ENCODE measurements around the gene SLC38A9.

The SLC38A9 gene

DNA sequence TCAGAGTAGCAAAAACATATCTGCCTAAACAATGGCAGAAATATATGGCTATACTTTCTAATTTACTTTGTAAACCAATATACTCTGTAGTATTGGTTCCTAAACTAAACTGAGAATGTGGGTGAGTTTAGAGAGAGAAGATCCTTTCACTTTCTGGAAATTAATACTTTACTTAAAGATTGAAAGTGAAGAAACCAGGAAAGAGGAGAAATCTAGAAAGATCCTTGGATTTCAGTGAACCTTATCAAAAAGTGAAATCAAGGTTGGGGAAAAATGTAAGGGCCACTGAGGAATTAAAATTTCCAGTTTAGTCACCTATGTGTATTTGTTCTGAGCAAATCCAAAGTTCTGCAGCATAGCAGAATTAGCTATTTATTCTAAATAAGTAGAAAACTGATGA is 5.9 kb downstream of the SLC38A9 start:
- TF ChIP-seq, protein P1, sequence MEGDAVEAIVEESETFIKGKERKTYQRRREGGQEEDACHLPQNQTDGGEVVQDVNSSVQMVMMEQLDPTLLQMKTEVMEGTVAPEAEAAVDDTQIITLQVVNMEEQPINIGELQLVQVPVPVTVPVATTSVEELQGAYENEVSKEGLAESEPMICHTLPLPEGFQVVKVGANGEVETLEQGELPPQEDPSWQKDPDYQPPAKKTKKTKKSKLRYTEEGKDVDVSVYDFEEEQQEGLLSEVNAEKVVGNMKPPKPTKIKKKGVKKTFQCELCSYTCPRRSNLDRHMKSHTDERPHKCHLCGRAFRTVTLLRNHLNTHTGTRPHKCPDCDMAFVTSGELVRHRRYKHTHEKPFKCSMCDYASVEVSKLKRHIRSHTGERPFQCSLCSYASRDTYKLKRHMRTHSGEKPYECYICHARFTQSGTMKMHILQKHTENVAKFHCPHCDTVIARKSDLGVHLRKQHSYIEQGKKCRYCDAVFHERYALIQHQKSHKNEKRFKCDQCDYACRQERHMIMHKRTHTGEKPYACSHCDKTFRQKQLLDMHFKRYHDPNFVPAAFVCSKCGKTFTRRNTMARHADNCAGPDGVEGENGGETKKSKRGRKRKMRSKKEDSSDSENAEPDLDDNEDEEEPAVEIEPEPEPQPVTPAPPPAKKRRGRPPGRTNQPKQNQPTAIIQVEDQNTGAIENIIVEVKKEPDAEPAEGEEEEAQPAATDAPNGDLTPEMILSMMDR (IDR thresholded peaks at IDR 0.05; ENCODE audit: low read length) = no peak
- no peak for TF ChIP-seq EZH2 (IDR thresholded peaks at IDR 0.05; ENCODE audit: borderline replicate concordance, low read length)
- Histone ChIP-seq H3F3A (ENCODE audit: insufficient read depth, low read length) (no peaks in the 10 kb centered on the region), H3K4me1 (ENCODE audit: insufficient read depth, low read length, severe bottlenecking) (peaks cover 17% of the 10 kb centered on the region), H3K4me3 (ENCODE audit: low read depth, low read length, poor library complexity, severe bottlenecking) (no peak overlapping the region), H3K27ac (ENCODE audit: low read depth, low read length, poor library complexity, severe bottlenecking) (no peak overlapping the region), H3K36me3 (ENCODE audit: insufficient read depth, low read length) (peaks cover 17% of the 10 kb centered on the region; the same call in 1 of the 2 replicates), H3K4me2 (ENCODE audit: low read length) (no peak overlapping the region), H3K9me2 (ENCODE audit: low read depth, low read length) (no peaks in the 10 kb centered on the region), H2AFZ (ENCODE audit: low read length) (no peak overlapping the region), H3K27me3 (ENCODE audit: insufficient read depth, low read length) (no peaks in the 10 kb centered on the region), H3K79me2 (ENCODE audit: insufficient read depth, low read length) (no peaks in the 10 kb centered on the region), H3K9me3 (ENCODE audit: low read length) (no peaks in the 10 kb centered on the region), H4K20me1 (ENCODE audit: insufficient read depth, low read length) (no peaks in the 10 kb centered on the region), H3K9ac (ENCODE audit: low read length) (no peak overlapping the region)

DNA sequence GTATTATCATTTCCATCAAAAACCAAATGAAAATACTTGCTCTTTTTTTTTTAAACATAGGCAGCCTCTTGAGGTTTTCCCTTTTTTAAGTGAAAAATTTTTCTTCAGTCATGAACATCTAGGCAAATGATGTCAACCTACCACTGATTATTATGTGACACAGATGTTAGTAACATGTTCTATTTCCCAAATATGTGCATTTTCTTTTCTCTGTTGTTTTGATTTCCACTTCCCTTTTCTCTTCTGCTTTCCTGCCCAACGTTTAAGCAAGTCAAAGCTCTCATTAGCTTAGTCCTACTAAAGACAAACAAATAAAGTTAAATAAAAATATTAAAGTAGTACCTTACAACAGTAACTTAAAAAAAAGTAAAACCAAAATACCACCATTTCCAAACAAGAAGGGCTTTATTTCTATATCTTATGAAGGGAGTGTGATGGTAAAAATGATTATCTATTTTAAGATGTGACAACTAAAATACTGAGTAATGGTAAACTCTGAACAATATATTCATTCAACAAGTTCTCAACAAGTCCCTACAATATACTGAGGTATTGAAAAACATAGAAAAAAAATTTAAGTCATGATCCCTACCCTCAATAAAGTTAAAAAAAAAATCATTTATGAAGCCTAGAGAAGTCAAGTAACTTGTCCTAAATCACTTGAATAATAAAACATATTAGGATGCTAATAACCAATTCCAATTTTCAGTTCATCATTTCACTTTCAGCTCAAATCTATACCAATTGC is 9.4 kb downstream of the SLC38A9 start:
- Histone ChIP-seq H3K4me2 (ENCODE audit: low read length) (no peak overlapping the region), H4K20me1 (ENCODE audit: insufficient read depth, low read length) (no peaks in the 10 kb centered on the region), H3K79me2 (ENCODE audit: insufficient read depth, low read length) (no peaks in the 10 kb centered on the region), H3K9me2 (ENCODE audit: low read depth, low read length) (no peaks in the 10 kb centered on the region), H3K9ac (ENCODE audit: low read length) (no peak overlapping the region), H3K4me3 (ENCODE audit: low read depth, low read length, poor library complexity, severe bottlenecking) (no peak overlapping the region), H3K27ac (ENCODE audit: low read depth, low read length, poor library complexity, severe bottlenecking) (no peak overlapping the region), H2AFZ (ENCODE audit: low read length) (no peak overlapping the region), H3K36me3 (ENCODE audit: insufficient read depth, low read length) (peaks cover 9% of the 10 kb centered on the region; the same call in 1 of the 2 replicates), H3F3A (ENCODE audit: insufficient read depth, low read length) (no peaks in the 10 kb centered on the region), H3K4me1 (ENCODE audit: insufficient read depth, low read length, severe bottlenecking) (peaks cover 11% of the 10 kb centered on the region), H3K9me3 (ENCODE audit: low read length) (no peaks in the 10 kb centered on the region), H3K27me3 (ENCODE audit: insufficient read depth, low read length) (no peaks in the 10 kb centered on the region)
- no peak for TF ChIP-seq EZH2 (IDR thresholded peaks at IDR 0.05; ENCODE audit: borderline replicate concordance, low read length)
- TF ChIP-seq, protein P1 (IDR thresholded peaks at IDR 0.05; ENCODE audit: low read length) = no peak

DNA sequence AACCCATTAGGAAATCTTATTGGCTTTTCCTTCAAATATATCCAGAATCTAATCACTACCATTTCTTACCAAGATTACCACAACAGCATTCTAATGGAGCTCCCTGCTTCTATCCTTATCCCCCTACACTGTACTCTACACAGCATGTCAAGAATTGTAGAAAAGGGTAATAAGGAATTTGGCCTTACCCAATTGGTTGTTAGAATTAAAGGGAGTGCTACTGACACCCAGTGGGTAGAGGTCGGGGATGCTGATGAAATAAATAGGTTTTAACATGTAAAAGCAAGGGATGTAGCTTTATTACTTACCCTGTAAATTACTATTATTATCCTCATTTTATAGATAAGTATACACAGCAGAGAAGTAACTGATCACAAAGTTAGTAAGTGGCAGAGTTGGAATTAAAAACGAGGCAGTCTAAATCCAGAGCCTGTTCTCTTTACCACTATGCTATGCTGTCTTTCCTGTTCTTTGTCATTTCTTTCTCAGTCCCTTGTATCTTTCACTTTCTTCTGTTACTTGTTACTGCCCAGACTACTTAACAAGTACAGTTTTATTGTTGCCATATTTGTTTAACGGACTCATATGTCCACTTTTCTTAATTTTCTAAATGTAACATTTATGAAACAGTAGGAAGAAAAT is 10.5 kb downstream of the SLC38A9 start:
- Histone ChIP-seq H3K27ac (ENCODE audit: low read depth, low read length, poor library complexity, severe bottlenecking) (no peak overlapping the region), H3K4me1 (ENCODE audit: insufficient read depth, low read length, severe bottlenecking) (peaks cover 11% of the 10 kb centered on the region), H4K20me1 (ENCODE audit: insufficient read depth, low read length) (no peaks in the 10 kb centered on the region), H3K36me3 (ENCODE audit: insufficient read depth, low read length) (peaks cover 18% of the 10 kb centered on the region), H3K9ac (ENCODE audit: low read length) (no peak overlapping the region), H3K27me3 (ENCODE audit: insufficient read depth, low read length) (no peaks in the 10 kb centered on the region), H3K4me3 (ENCODE audit: low read depth, low read length, poor library complexity, severe bottlenecking) (no peak overlapping the region), H3K4me2 (ENCODE audit: low read length) (no peak overlapping the region), H3K9me3 (ENCODE audit: low read length) (no peaks in the 10 kb centered on the region), H3K9me2 (ENCODE audit: low read depth, low read length) (no peaks in the 10 kb centered on the region), H3K79me2 (ENCODE audit: insufficient read depth, low read length) (no peaks in the 10 kb centered on the region), H2AFZ (ENCODE audit: low read length) (no peak overlapping the region), H3F3A (ENCODE audit: insufficient read depth, low read length) (no peaks in the 10 kb centered on the region)
- TF ChIP-seq, protein P1 (IDR thresholded peaks at IDR 0.05; ENCODE audit: low read length) = no peak
- no peak for TF ChIP-seq EZH2 (IDR thresholded peaks at IDR 0.05; ENCODE audit: borderline replicate concordance, low read length)

Data from OCI-LY1 (cell line).